Testis (tissue), 2 donors: ENCODE measurements around the gene SLC7A14.

Experiments used
- CTCF ChIP-seq, 3 experiments: fragments of 450-650 bp in 2 of 3; fragments of 200-600 bp in 1 of 3; sonication (generic) in 1 of 3; IDR thresholded peaks; one replicate each; pipeline ENCODE4 v1.5.1; 2016 to 2019; ENCODE audit warnings: antibody characterized with exemption in 3 of 3, mild to moderate bottlenecking in 2 of 3, moderate library complexity in 1 of 3
- POLR2A ChIP-seq: fragments of 450-650 bp; IDR thresholded peaks from one replicate; pipeline ENCODE4 v1.6.1; 2017; ENCODE audit warnings: antibody characterized with exemption, mild to moderate bottlenecking, moderate library complexity

DNA sequence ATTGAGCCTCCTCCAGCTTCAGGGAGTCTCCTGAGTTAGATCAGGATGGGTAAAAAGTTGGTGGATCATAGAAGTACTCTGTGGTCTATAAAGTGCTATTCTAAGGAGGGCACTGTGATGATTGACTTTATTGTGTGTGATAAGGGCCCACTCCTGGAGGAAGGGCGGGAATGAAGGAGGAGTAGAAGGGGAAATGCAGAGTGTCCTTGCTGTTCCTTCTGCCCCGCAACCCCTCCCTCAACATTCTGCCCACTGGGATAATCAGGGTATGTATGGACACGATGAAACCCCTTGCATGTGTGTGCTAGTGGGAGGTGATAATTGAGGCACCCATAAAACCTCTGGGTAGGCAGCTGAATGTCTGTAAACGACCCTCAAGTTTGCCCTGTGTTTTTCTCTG, 101.0 kb downstream of the SLC7A14 start:
- no peak for TF ChIP-seq CTCF (IDR thresholded peaks at IDR 0.05)
- TF ChIP-seq POLR2A = no peak
